Renal cortex interstitium (tissue), 15 donors: ENCODE measurements around the gene RRAGD. TPM values are rescaled to one million over a fixed set of nuclear protein-coding genes. Genes with fewer than 3 reads are reported as not detected.

Experiments
- DNase-seq, 11 donors: peaks; one replicate each; pipeline ENCODE4 v3.0.0-alpha.2; 2013; ENCODE audit warnings: low read depth in 9 of 11, low spot score in 4 of 11; ENCODE audit errors: extremely low read depth in 1 of 11
- long read RNA-seq, 16 experiments: transcript quantifications; one replicate each; lab custom pipeline, GENCODE V29; 2026
- polyA plus RNA-seq, 3 donors: library from polyadenylated mRNA; unstranded; fragments of 120-200 nt; gene quantifications; one replicate each; pipeline ENCODE4 v1.2.1, GENCODE V29; 2013; ENCODE audit not compliant: insufficient read length in 3 of 3

Gene RRAGD
- polyA plus RNA-seq, result 10 to 100 TPM; 26.4 to 36.8 (median 33.3) TPM
- long read RNA-seq, donor 1, full-length matches to known transcripts, result 8 of 8 reads
- long read RNA-seq, donor 1, partial matches to known transcripts, result 0 of 8 reads
- long read RNA-seq, donor 1, other reads (novel, unspliced or antisense), result 0 of 8 reads
- long read RNA-seq, donor 2, full-length matches to known transcripts, result 7 of 17 reads
- long read RNA-seq, donor 2, partial matches to known transcripts, result 10 of 17 reads
- long read RNA-seq, donor 2, other reads (novel, unspliced or antisense), result 0 of 17 reads
- long read RNA-seq, donor 3, full-length matches to known transcripts, result 17 of 17 reads
- long read RNA-seq, donor 3, partial matches to known transcripts, result 0 of 17 reads
- long read RNA-seq, donor 3, other reads (novel, unspliced or antisense), result 0 of 17 reads
- long read RNA-seq, donor 4, full-length matches to known transcripts, result 5 of 5 reads
- long read RNA-seq, donor 4, partial matches to known transcripts, result 0 of 5 reads
- long read RNA-seq, donor 4, other reads (novel, unspliced or antisense), result 0 of 5 reads
- long read RNA-seq, donor 5, result 0 reads
- long read RNA-seq, donor 6, full-length matches to known transcripts, result 9 of 9 reads
- long read RNA-seq, donor 6, partial matches to known transcripts, result 0 of 9 reads
- long read RNA-seq, donor 6, other reads (novel, unspliced or antisense), result 0 of 9 reads
- long read RNA-seq, donor 7, full-length matches to known transcripts, result 7 of 7 reads
- long read RNA-seq, donor 7, partial matches to known transcripts, result 0 of 7 reads
- long read RNA-seq, donor 7, other reads (novel, unspliced or antisense), result 0 of 7 reads
- long read RNA-seq, donor 8, result 0 reads
- long read RNA-seq, donor 9, full-length matches to known transcripts, result 11 of 11 reads
- long read RNA-seq, donor 9, partial matches to known transcripts, result 0 of 11 reads
- long read RNA-seq, donor 9, other reads (novel, unspliced or antisense), result 0 of 11 reads
- long read RNA-seq, donor 10, full-length matches to known transcripts, result 8 of 8 reads
- long read RNA-seq, donor 10, partial matches to known transcripts, result 0 of 8 reads
- long read RNA-seq, donor 10, other reads (novel, unspliced or antisense), result 0 of 8 reads
- long read RNA-seq, donor 11, full-length matches to known transcripts, result 21 of 21 reads
- long read RNA-seq, donor 11, partial matches to known transcripts, result 0 of 21 reads
- long read RNA-seq, donor 11, other reads (novel, unspliced or antisense), result 0 of 21 reads
- long read RNA-seq, donor 12, full-length matches to known transcripts, result 6 of 6 reads
- long read RNA-seq, donor 12, partial matches to known transcripts, result 0 of 6 reads
- long read RNA-seq, donor 12, other reads (novel, unspliced or antisense), result 0 of 6 reads
- long read RNA-seq, donor 13, result 0 reads
- long read RNA-seq, donor 14, full-length matches to known transcripts, result 10 of 10 reads
- long read RNA-seq, donor 14, partial matches to known transcripts, result 0 of 10 reads
- long read RNA-seq, donor 14, other reads (novel, unspliced or antisense), result 0 of 10 reads
- long read RNA-seq, donor 15, full-length matches to known transcripts, result 3 of 3 reads
- long read RNA-seq, donor 15, partial matches to known transcripts, result 0 of 3 reads
- long read RNA-seq, donor 15, other reads (novel, unspliced or antisense), result 0 of 3 reads
- long read RNA-seq, donor 16, full-length matches to known transcripts, result 35 of 35 reads
- long read RNA-seq, donor 16, partial matches to known transcripts, result 0 of 35 reads
- long read RNA-seq, donor 16, other reads (novel, unspliced or antisense), result 0 of 35 reads

GRCh38 chr6:89412071-89413005, at the start of gene RRAGD:
TSS of gene RRAGD (minus strand) at chr6:89412273. CDS start at chr6:89411993, 280 bp downstream.
- DNase-seq, result peak in 8 of 11 donors; percentile 50 to 69 (median 62)

- DNase-seq, result no peak
These were observed 48.6 kb upstream of the RRAGD start for GRCh38 chr6:89460713-89461112.

GRCh38 chr6:89459501-89459900, 47.4 kb upstream of the RRAGD start:
- DNase-seq, result no peak

GRCh38 chr6:89458704-89459103, 46.6 kb upstream of the RRAGD start:
- DNase-seq, result no peak

GRCh38 chr6:89454300-89454699, 42.2 kb upstream of the RRAGD start:
- no peak for DNase-seq

GRCh38 chr6:89452281-89452680, 40.2 kb upstream of the RRAGD start:
- DNase-seq, result no peak

- no peak for DNase-seq
These were observed 37.1 kb upstream of the RRAGD start for GRCh38 chr6:89449193-89449592.

- DNase-seq, result no peak
These were observed 31.6 kb upstream of the RRAGD start for GRCh38 chr6:89443658-89444057.

GRCh38 chr6:89440200-89440599, 28.1 kb upstream of the RRAGD start:
- no peak for DNase-seq

- no peak for DNase-seq
These were observed 26.9 kb upstream of the RRAGD start for GRCh38 chr6:89439014-89439413.

GRCh38 chr6:89438248-89438647, 26.2 kb upstream of the RRAGD start:
- DNase-seq, result no peak

- DNase-seq, result no peak
These were observed 24.2 kb upstream of the RRAGD start for GRCh38 chr6:89436226-89436625.

- DNase-seq, result no peak
These were observed 22.9 kb upstream of the RRAGD start for GRCh38 chr6:89434954-89435353.

- no peak for DNase-seq
These were observed 22.1 kb upstream of the RRAGD start for GRCh38 chr6:89434150-89434499.

- DNase-seq, result peak in 1 of 11 donors; percentile 25
These were observed 21.4 kb upstream of the RRAGD start for GRCh38 chr6:89433252-89434149.

GRCh38 chr6:89432875-89433251, 20.8 kb upstream of the RRAGD start, which contains the start of gene ANKRD6:
TSS of gene ANKRD6 (plus strand) at chr6:89433152. CDS start at chr6:89566977, 133,825 bp downstream.
- DNase-seq, result peak in 4 of 11 donors; percentile 56 to 73 (median 66)
